ENCODE data around the gene ANKS1B.

- no peak for TF ChIP-seq RAD21 (IDR thresholded peaks at IDR 0.05; ENCODE audit: low read depth)
- no peak for TF ChIP-seq CTCF (IDR thresholded peaks at IDR 0.05 in 2 of 3, conservative IDR thresholded peaks at IDR 0.05 in 1 of 3; ENCODE audit: borderline replicate concordance in 1 of 3, insufficient read depth in 1 of 3, low read depth in 2 of 3, low read length in 2 of 3)
- no peak for TF ChIP-seq EZH2 (IDR thresholded peaks at IDR 0.05)
- TF ChIP-seq CEBPB (IDR thresholded peaks at IDR 0.05; ENCODE audit: low read depth) = no peak
- no peak for TF ChIP-seq YY1 (IDR thresholded peaks at IDR 0.05; ENCODE audit: extremely low read depth, insufficient replicate concordance, low read depth, low read length)
- no peak for TF ChIP-seq SRF (IDR thresholded peaks at IDR 0.05; ENCODE audit: low read depth)
- no peak for TF ChIP-seq POLR2A (IDR thresholded peaks at IDR 0.05; ENCODE audit: borderline replicate concordance, extremely low read depth, insufficient read depth, insufficient read length)
- no peak for TF ChIP-seq SP1 (IDR thresholded peaks at IDR 0.05; ENCODE audit: low read depth)
- TF ChIP-seq TCF7L2 (IDR thresholded peaks at IDR 0.05; ENCODE audit: borderline replicate concordance, extremely low read depth, insufficient read depth, insufficient read length) = no peak
- no peak for TF ChIP-seq CBX3 (IDR thresholded peaks at IDR 0.05; ENCODE audit: low read depth)
These were observed 280.3 kb downstream of the ANKS1B start for GRCh38 chr12:99704458-99704857.

Measured in HCT116 (cell line).